IPS DF 4.7 (cell line): ENCODE measurements around the gene HLA-B.

Experiments used
- DNase-seq: peaks from one replicate; pipeline ENCODE4 v3.0.0-alpha.2; 2013; ENCODE audit warnings: low spot score; ENCODE audit errors: extremely low read depth

HLA-B gene

GRCh38 chr6:31353384-31353945, 3.5 kb downstream of the HLA-B start:
- no peak for DNase-seq

- no peak for DNase-seq
These were observed 4.1 kb downstream of the HLA-B start for GRCh38 chr6:31352683-31353383.

- no peak for DNase-seq
These were observed 4.7 kb downstream of the HLA-B start for GRCh38 chr6:31352310-31352682.

GRCh38 chr6:31351401-31352309, 5.3 kb downstream of the HLA-B start:
- no peak for DNase-seq

- no peak for DNase-seq
These were observed 6.0 kb downstream of the HLA-B start for GRCh38 chr6:31351033-31351380.

GRCh38 chr6:31350196-31351032, 6.6 kb downstream of the HLA-B start:
- no peak for DNase-seq

- DNase-seq, result no peak
These were observed 7.7 kb downstream of the HLA-B start for GRCh38 chr6:31349301-31349700.

- no peak for DNase-seq
These were observed 11.8 kb downstream of the HLA-B start for GRCh38 chr6:31345026-31345730.

- no peak for DNase-seq
These were observed 16.8 kb downstream of the HLA-B start for GRCh38 chr6:31340228-31340627.

GRCh38 chr6:31339210-31339609, 17.8 kb downstream of the HLA-B start:
- DNase-seq, result no peak

GRCh38 chr6:31336896-31337496, 20.0 kb downstream of the HLA-B start:
- DNase-seq, result no peak

- DNase-seq, result no peak
These were observed 24.1 kb downstream of the HLA-B start for GRCh38 chr6:31332637-31333602.

GRCh38 chr6:31328355-31328960, 28.5 kb downstream of the HLA-B start:
- DNase-seq, result no peak

- no peak for DNase-seq
These were observed 35.2 kb downstream of the HLA-B start for GRCh38 chr6:31321820-31322219.

- DNase-seq, result no peak
These were observed 35.8 kb downstream of the HLA-B start for GRCh38 chr6:31321005-31321707.

- no peak for DNase-seq
These were observed 39.9 kb downstream of the HLA-B start for GRCh38 chr6:31317036-31317435.

- no peak for DNase-seq
These were observed 47.3 kb downstream of the HLA-B start for GRCh38 chr6:31309641-31310040.

- no peak for DNase-seq
These were observed 48.2 kb downstream of the HLA-B start for GRCh38 chr6:31308845-31309175.
